IMR-90 (cell line): Measurements from ENCODE around the gene PHF14. TPM values are rescaled to one million over a fixed set of nuclear protein-coding genes. Genes with fewer than 3 reads are reported as not detected.

Experiments used
- ATAC-seq: fragments of 200-7000 bp; cut with Tn5 transposase; 2 replicates; pipeline ENCODE4 v1.9.1; 2020; ENCODE audit warnings: low read depth, mild to moderate bottlenecking, moderate library complexity
- BruUV-seq: library from RNA; stranded (reverse); fragments of 400-500 nt; replicated peaks from 2 replicates; lab custom pipeline; 2021; lab: Mats Ljungman, UMichigan
- CTCF ChIA-PET: fragments of 300-600 bp; formaldehyde crosslinking; extraction: SDS; loops from one replicate; lab custom pipeline; 2021; ENCODE audit warnings: antibody characterized with exemption; lab: Yijun Ruan, JAX
- POLR2A ChIA-PET: fragments of 300-600 bp; sonication (Branson Sonifier 250); formaldehyde crosslinking; loops from one replicate; lab custom pipeline; 2022; ENCODE audit warnings: antibody characterized with exemption; ENCODE audit not compliant: unreplicated experiment; lab: Charles Lee
- DNase-seq: peaks from one replicate; pipeline ENCODE4 v3.0.0; 2013
- H2AFZ ChIP-seq: replicated peaks from 2 replicates; pipeline ENCODE3; 2013; ENCODE audit warnings: low read length, mild to moderate bottlenecking; ENCODE audit not compliant: poor library complexity
- H2AK5ac ChIP-seq: 2 replicates; pipeline ENCODE4 v1.6.1; 2013; ENCODE audit warnings: low read depth, low read length, inconsistent platforms
- H2AK9ac ChIP-seq: replicated peaks from 2 replicates; pipeline ENCODE3; 2013; ENCODE audit warnings: mild to moderate bottlenecking, low read depth, low read length, moderate library complexity; ENCODE audit not compliant: poor library complexity
- H2BK120ac ChIP-seq: 2 replicates; pipeline ENCODE4 v1.6.1; 2013; ENCODE audit warnings: low read depth, low read length, inconsistent platforms
- H2BK15ac ChIP-seq: 3 replicates; pipeline ENCODE4 v1.6.1; 2013; ENCODE audit warnings: low read depth, low read length, inconsistent platforms
- H2BK20ac ChIP-seq: 2 replicates; pipeline ENCODE4 v1.6.1; 2013; ENCODE audit warnings: low read depth, mild to moderate bottlenecking, inconsistent platforms, low read length, moderate library complexity
- H2BK5ac ChIP-seq: 2 replicates; pipeline ENCODE4 v1.6.1; 2013; ENCODE audit warnings: mild to moderate bottlenecking, low read depth, low read length, inconsistent platforms; ENCODE audit not compliant: poor library complexity, severe bottlenecking
- H3K14ac ChIP-seq: replicated peaks from 2 replicates; pipeline ENCODE4 v1.6.1; 2013; ENCODE audit warnings: low read depth, low read length, inconsistent platforms
- H3K18ac ChIP-seq: 2 replicates; pipeline ENCODE4 v1.6.1; 2013; ENCODE audit warnings: low read depth, low read length, control low read depth
- H3K23ac ChIP-seq: 2 replicates; pipeline ENCODE4 v1.6.1; 2013; ENCODE audit warnings: low read depth, low read length, inconsistent platforms
- H3K27ac ChIP-seq: 2 replicates; pipeline ENCODE4 v1.5.1; 2013; ENCODE audit warnings: mild to moderate bottlenecking, control low read depth, low read length; ENCODE audit not compliant: insufficient read depth
- H3K27me3 ChIP-seq: 2 replicates; pipeline ENCODE4 v1.6.1; 2013; ENCODE audit warnings: low read length; ENCODE audit not compliant: control insufficient read depth, insufficient read depth
- H3K36me3 ChIP-seq: 2 replicates; pipeline ENCODE4 v1.6.1; 2013; ENCODE audit warnings: low read length, mixed read lengths; ENCODE audit not compliant: control insufficient read depth, insufficient read depth
- H3K4ac ChIP-seq: 2 replicates; pipeline ENCODE4 v1.6.1; 2013; ENCODE audit warnings: low read depth, low read length, inconsistent platforms
- H3K4me1 ChIP-seq: 2 replicates; pipeline ENCODE4 v1.6.1; 2013; ENCODE audit warnings: low read length, mixed read lengths; ENCODE audit not compliant: control insufficient read depth, insufficient read depth
- H3K4me2 ChIP-seq: 2 replicates; pipeline ENCODE4 v1.6.1; 2013; ENCODE audit warnings: low read depth, mild to moderate bottlenecking, control low read depth, low read length, moderate library complexity
- H3K4me3 ChIP-seq: 2 replicates; pipeline ENCODE4 v1.5.1; 2013; ENCODE audit warnings: low read depth, mild to moderate bottlenecking, control low read depth, low read length, moderate library complexity; ENCODE audit not compliant: insufficient read depth
- H3K56ac ChIP-seq: 2 replicates; pipeline ENCODE4 v1.6.1; 2013; ENCODE audit warnings: low read length, inconsistent platforms; ENCODE audit not compliant: insufficient read depth; ENCODE audit errors: extremely low read depth
- H3K79me1 ChIP-seq, 2 experiments: 2 replicates each; pipeline ENCODE4 v1.6.1; 2013; ENCODE audit warnings: low read length in 2 of 2, inconsistent platforms in 1 of 2, low read depth in 1 of 2
- H3K9ac ChIP-seq: 2 replicates; pipeline ENCODE4 v1.6.1; 2013; ENCODE audit warnings: low read depth, low read length, control low read depth
- H3K9me1 ChIP-seq: 2 replicates; pipeline ENCODE4 v1.6.1; 2013; ENCODE audit warnings: low read length, inconsistent platforms; ENCODE audit not compliant: insufficient read depth
- H3K9me3 ChIP-seq: 2 replicates; pipeline ENCODE4 v1.6.1; 2013; ENCODE audit warnings: low read length; ENCODE audit not compliant: control insufficient read depth, insufficient read depth
- H4K20me1 ChIP-seq: 2 replicates; pipeline ENCODE4 v1.6.1; 2013; ENCODE audit warnings: low read length, inconsistent platforms; ENCODE audit not compliant: insufficient read depth
- H4K5ac ChIP-seq: 2 replicates; pipeline ENCODE4 v1.6.1; 2013; ENCODE audit warnings: mild to moderate bottlenecking, low read depth, low read length, control low read depth
- H4K8ac ChIP-seq, 2 experiments: 2 replicates each; pipeline ENCODE4 v1.6.1; 2013; ENCODE audit warnings: low read depth in 2 of 2, low read length in 2 of 2, control low read depth in 1 of 2, inconsistent platforms in 1 of 2
- H4K91ac ChIP-seq: 2 replicates; pipeline ENCODE4 v1.6.1; 2013; ENCODE audit warnings: low read depth, low read length, inconsistent platforms; ENCODE audit not compliant: insufficient read depth
- BHLHE40 ChIP-seq: fragments of 150-350 bp; IDR thresholded peaks from 2 replicates; pipeline ENCODE4 v1.6.1; 2016; ENCODE audit warnings: mild to moderate bottlenecking, low read depth, low read length
- CEBPB ChIP-seq: IDR thresholded peaks from 2 replicates; pipeline ENCODE4 v1.6.1; 2012; ENCODE audit warnings: low read depth, low read length, improper control_type of control experiment
- CHD1 ChIP-seq: IDR thresholded peaks from 2 replicates; pipeline ENCODE4 v1.6.1; 2012; ENCODE audit warnings: low read depth, low read length, improper control_type of control experiment
- CTCF ChIP-seq: conservative IDR thresholded peaks from 2 replicates; pipeline ENCODE4 v1.5.1; 2012; ENCODE audit warnings: mild to moderate bottlenecking, low read depth, low read length, improper control_type of control experiment
- ELK1 ChIP-seq: fragments of 150-350 bp; IDR thresholded peaks from 2 replicates; pipeline ENCODE4 v1.6.1; 2016; ENCODE audit warnings: low read depth, mild to moderate bottlenecking, low read length, moderate library complexity, borderline replicate concordance
- FOS ChIP-seq: fragments of 150-350 bp; IDR thresholded peaks from 2 replicates; pipeline ENCODE4 v1.6.1; 2016; ENCODE audit warnings: low read depth, low read length
- MAFK ChIP-seq: IDR thresholded peaks from 2 replicates; pipeline ENCODE4 v1.6.1; 2012; ENCODE audit warnings: low read depth, low read length, improper control_type of control experiment
- MAZ ChIP-seq: IDR thresholded peaks from 2 replicates; pipeline ENCODE4 v1.6.1; 2012; ENCODE audit warnings: low read depth, mild to moderate bottlenecking, low read length, improper control_type of control experiment, moderate library complexity, borderline replicate concordance
- MXI1 ChIP-seq: IDR thresholded peaks from 2 replicates; pipeline ENCODE4 v1.6.1; 2012; ENCODE audit warnings: low read depth, mild to moderate bottlenecking, low read length, moderate library complexity, borderline replicate concordance
- NFE2L2 ChIP-seq: fragments of 150-350 bp; IDR thresholded peaks from 2 replicates; pipeline ENCODE4 v1.6.1; 2016; ENCODE audit warnings: low read depth, mild to moderate bottlenecking, low read length
- POLR2A ChIP-seq: IDR thresholded peaks from 2 replicates; pipeline ENCODE4 v1.6.1; 2012; ENCODE audit warnings: mild to moderate bottlenecking, low read depth, low read length
- RAD21 ChIP-seq: IDR thresholded peaks from 2 replicates; pipeline ENCODE4 v1.6.1; 2012; ENCODE audit warnings: low read length, improper control_type of control experiment
- RCOR1 ChIP-seq: IDR thresholded peaks from 2 replicates; pipeline ENCODE4 v1.6.1; 2012; ENCODE audit warnings: mild to moderate bottlenecking, low read length, improper control_type of control experiment; ENCODE audit not compliant: insufficient replicate concordance
- RFX5 ChIP-seq: IDR thresholded peaks from 2 replicates; pipeline ENCODE4 v1.8.0; 2012; ENCODE audit warnings: low read depth, mild to moderate bottlenecking, low read length, moderate library complexity
- SMC3 ChIP-seq: fragments of 150-350 bp; IDR thresholded peaks from 2 replicates; pipeline ENCODE4 v1.6.1; 2016; ENCODE audit warnings: low read depth, mild to moderate bottlenecking, antibody characterized with exemption, low read length, moderate library complexity
- USF2 ChIP-seq: fragments of 150-350 bp; IDR thresholded peaks from 2 replicates; pipeline ENCODE4 v1.6.1; 2017; ENCODE audit warnings: mild to moderate bottlenecking, antibody characterized with exemption, low read length, low read depth
- WGBS, 2 experiments: methylation state at CpG; one replicate each; pipeline versions ENCODE4 v1.1.5 to v1.1.7; 2013; ENCODE audit warnings: missing lambda C conversion rate in 2 of 2; ENCODE audit not compliant: insufficient read length in 1 of 2; ENCODE audit errors: extremely low coverage in 2 of 2; 5-methylcytosine and 5-hydroxymethylcytosine counted together
- dilution Hi-C: fragments of 300-500 bp; cut with HindIII; formaldehyde crosslinking; loops from one replicate; pipeline ENCODE4 v1.14.3; 2018; ENCODE audit warnings: low sequenced_read_pairs; ENCODE audit not compliant: unreplicated experiment
- in situ Hi-C: fragments of 300-500 bp; cut with MboI; formaldehyde crosslinking; loops from 3 replicates; pipeline ENCODE4 v1.14.3; 2019; ENCODE audit warnings: low sequenced_read_pairs, inconsistent platforms, mixed read lengths
- intact Hi-C: fragments of 100-400 bp; cut with micrococcal nuclease; formaldehyde crosslinking; loops from 2 replicates; pipeline ENCODE4 v1.10.0; 2022
- polyA plus RNA-seq, 3 experiments: library from polyadenylated mRNA; depleted of rRNA; stranded (reverse); fragments of >200 nt; gene quantifications; 2 replicates each; pipeline ENCODE4 v1.2.3, GENCODE V29; 2012; ENCODE audit warnings: low replicate concordance in 1 of 3
- total RNA-seq: library from RNA; depleted of rRNA; stranded (reverse); fragments of >200 nt; gene quantifications from 2 replicates; pipeline ENCODE4 v1.2.3, GENCODE V29; 2012

Gene PHF14
- total and polyA plus RNA-seq, 2 of the 4 experiments (the other 2 are of a cell fraction), result 8.7 to 17.2 TPM

- intact Hi-C loops, result no loop called here
- H3K79me1 ChIP-seq, result peaks cover under 1 to 23% of the 10 kb centered on the region in 2 experiments; a peak in 3 of 4 replicates
- no peak overlapping the region for H3K18ac ChIP-seq
- no peaks in the 10 kb centered on the region for H4K20me1 ChIP-seq
- no CpG with 5 or more reads among the region's 4 CpGs for WGBS, 2 experiments
- H3K23ac ChIP-seq, result no peak overlapping the region
- no peak for TF ChIP-seq CHD1
- no peak for TF ChIP-seq SMC3
- TF ChIP-seq ELK1, result no peak
- TF ChIP-seq MAZ, result no peak
- no peak for TF ChIP-seq MXI1
- TF ChIP-seq NFE2L2, result no peak
- TF ChIP-seq RAD21, result no peak
- no peak for TF ChIP-seq FOS
- TF ChIP-seq RCOR1, result no peak
- TF ChIP-seq BHLHE40, result no peak
- no peak for TF ChIP-seq MAFK
- no peak for TF ChIP-seq USF2
- TF ChIP-seq CEBPB, result no peak
- TF ChIP-seq POLR2A, result no peak
- TF ChIP-seq RFX5, result no peak
- TF ChIP-seq CTCF, result no peak
- H3K9me3 ChIP-seq, result 0 out of 2 replicates have a peak, but pooled peaks cover 2% of the 10 kb centered on the region
- no peak overlapping the region for H3K4me3 ChIP-seq
- no peak overlapping the region for H4K8ac ChIP-seq
- no peaks in the 10 kb centered on the region for H3K9me1 ChIP-seq
- H3K9ac ChIP-seq, result no peak overlapping the region
- no peaks in the 10 kb centered on the region for H3K4me1 ChIP-seq
- H3K14ac ChIP-seq, result no peak overlapping the region
- H3K36me3 ChIP-seq, result peaks cover 7% of the 10 kb centered on the region; the same call in 1 of the 2 replicates
- H2AK5ac ChIP-seq, result no peak overlapping the region
- no peak overlapping the region for H2BK5ac ChIP-seq
- no peak overlapping the region for H2BK20ac ChIP-seq
- H3K56ac ChIP-seq, result no peak overlapping the region
- H3K4ac ChIP-seq, result no peak overlapping the region
- no peak overlapping the region for H2BK15ac ChIP-seq
- dilution Hi-C loops, result no loop called here
- no peak overlapping the region for H2AK9ac ChIP-seq
- in situ Hi-C loops, result no loop called here
- DNase-seq (peak; percentile 0), ATAC-seq (no peak)
- H4K91ac ChIP-seq, result no peak overlapping the region
- BruUV-seq, result no TSS peak
- no peak overlapping the region for H3K4me2 ChIP-seq
- H4K5ac ChIP-seq, result no peak overlapping the region
- ChIA-PET POLR2A (no interaction called here), CTCF (no interaction called here)
- H2BK120ac ChIP-seq, result no peak overlapping the region
- no peaks in the 10 kb centered on the region for H3K27me3 ChIP-seq
- H2AFZ ChIP-seq, result no peak overlapping the region
- H3K27ac ChIP-seq, result no peak overlapping the region
Observed at GRCh38 chr7:10998996-10999757, 25.5 kb downstream of the PHF14 start.
